ENCODE measurements around the gene CLCN5.

DNA sequence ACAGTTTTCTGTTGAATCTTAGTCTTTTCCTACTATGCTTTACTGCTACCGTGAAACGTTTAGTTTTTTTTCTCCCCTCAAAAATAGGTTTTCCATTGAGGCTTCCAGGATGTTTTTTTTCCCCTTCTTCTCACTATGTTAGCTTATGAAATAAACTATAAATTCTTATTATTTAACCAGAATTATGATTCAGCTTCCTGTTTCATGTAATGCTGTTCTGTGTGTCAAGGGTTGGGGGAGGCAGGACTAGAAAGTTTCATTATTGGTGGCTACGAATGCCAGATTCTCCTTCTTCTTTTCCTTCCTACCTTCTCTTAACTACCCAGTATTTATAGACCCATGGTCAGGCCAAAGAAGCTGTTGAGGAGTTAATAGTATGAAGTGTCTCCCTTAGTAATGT lies 11.8 kb downstream of the CLCN5 start:
- TF ChIP-seq, protein P1, sequence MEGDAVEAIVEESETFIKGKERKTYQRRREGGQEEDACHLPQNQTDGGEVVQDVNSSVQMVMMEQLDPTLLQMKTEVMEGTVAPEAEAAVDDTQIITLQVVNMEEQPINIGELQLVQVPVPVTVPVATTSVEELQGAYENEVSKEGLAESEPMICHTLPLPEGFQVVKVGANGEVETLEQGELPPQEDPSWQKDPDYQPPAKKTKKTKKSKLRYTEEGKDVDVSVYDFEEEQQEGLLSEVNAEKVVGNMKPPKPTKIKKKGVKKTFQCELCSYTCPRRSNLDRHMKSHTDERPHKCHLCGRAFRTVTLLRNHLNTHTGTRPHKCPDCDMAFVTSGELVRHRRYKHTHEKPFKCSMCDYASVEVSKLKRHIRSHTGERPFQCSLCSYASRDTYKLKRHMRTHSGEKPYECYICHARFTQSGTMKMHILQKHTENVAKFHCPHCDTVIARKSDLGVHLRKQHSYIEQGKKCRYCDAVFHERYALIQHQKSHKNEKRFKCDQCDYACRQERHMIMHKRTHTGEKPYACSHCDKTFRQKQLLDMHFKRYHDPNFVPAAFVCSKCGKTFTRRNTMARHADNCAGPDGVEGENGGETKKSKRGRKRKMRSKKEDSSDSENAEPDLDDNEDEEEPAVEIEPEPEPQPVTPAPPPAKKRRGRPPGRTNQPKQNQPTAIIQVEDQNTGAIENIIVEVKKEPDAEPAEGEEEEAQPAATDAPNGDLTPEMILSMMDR (IDR thresholded peaks at IDR 0.05) = no peak
- no peak for TF ChIP-seq POLR2A (IDR thresholded peaks at IDR 0.05)
